ENCODE data around the gene NUCKS1. TPM values are rescaled to one million over a fixed set of nuclear protein-coding genes. Genes with fewer than 3 reads are reported as not detected.
"Not testable (repeated sequence)": the region's sequence is repeated elsewhere in the genome, so short reads cannot be mapped to it uniquely, and the experiment has no call there.

Gene NUCKS1
- total RNA-seq, 1 donor from 2014 or later = 196 TPM

DNA sequence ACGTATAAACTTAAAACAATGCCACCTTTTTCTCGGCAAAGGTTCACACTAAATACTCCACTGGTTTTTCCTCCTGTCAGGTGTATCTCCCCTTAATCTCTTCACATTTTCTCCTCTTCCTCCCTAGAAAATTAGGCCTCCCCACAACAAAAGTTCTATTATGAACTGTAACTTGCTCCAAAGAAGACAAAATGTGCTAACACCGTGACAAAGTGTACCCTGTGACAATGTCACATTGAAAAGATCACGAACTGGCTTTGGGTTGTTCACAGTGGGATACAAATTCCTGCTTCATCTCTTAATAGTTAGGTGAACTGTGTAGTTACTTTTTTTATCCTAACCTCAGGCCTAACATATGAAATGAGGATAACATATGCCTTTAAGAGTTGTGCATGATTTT lies 6.0 kb downstream of the NUCKS1 start:
- intact Hi-C loops (cut with DNase I) = no loop called here
- ATAC-seq (ENCODE audit: poor library complexity) (no peak), DNase-seq (no peak)

DNA sequence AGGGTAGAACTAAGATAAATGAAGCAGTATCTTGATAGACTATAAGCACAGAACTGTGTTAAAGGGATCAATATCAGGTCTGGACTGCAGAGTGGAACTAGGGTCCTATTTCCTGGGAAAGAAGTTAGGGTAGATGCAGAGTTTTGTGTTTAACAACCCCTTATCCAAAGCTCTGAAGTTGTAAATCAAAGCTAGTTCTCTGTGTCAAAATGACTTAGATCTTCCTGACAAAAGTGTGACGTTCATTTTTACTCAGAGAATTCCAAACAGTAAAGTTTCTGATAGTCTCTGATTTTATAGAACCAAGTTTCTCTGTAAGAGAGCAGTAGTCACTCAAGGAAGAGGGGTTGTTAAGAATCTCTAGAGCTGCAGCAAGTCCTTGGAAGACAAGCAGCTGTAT lies 8.3 kb downstream of the NUCKS1 start:
- intact Hi-C loops (cut with DNase I) = no loop called here
- DNase-seq (no peak), ATAC-seq (ENCODE audit: poor library complexity) (no peak)

GRCh38 chr1:205739348-205740160 lies 10.4 kb downstream of the NUCKS1 start:
- no peak for ATAC-seq (ENCODE audit: poor library complexity)
- DNase-seq = no peak
- intact Hi-C loops (cut with DNase I) = no loop called here

GRCh38 chr1:205735218-205735617 lies 14.8 kb downstream of the NUCKS1 start:
- intact Hi-C loops (cut with DNase I) = no loop called here
- ATAC-seq (ENCODE audit: poor library complexity) (no peak), DNase-seq (no peak)

GRCh38 chr1:205733438-205734175 lies 16.4 kb downstream of the NUCKS1 start:
- DNase-seq = no peak
- intact Hi-C loops (cut with DNase I) = no loop called here
- ATAC-seq (ENCODE audit: poor library complexity) = no peak

- ATAC-seq (ENCODE audit: poor library complexity) (no peak), DNase-seq (no peak)
- intact Hi-C loops (cut with DNase I) = no loop called here
These were observed 19.9 kb downstream of the NUCKS1 start for GRCh38 chr1:205729945-205730610.

DNA sequence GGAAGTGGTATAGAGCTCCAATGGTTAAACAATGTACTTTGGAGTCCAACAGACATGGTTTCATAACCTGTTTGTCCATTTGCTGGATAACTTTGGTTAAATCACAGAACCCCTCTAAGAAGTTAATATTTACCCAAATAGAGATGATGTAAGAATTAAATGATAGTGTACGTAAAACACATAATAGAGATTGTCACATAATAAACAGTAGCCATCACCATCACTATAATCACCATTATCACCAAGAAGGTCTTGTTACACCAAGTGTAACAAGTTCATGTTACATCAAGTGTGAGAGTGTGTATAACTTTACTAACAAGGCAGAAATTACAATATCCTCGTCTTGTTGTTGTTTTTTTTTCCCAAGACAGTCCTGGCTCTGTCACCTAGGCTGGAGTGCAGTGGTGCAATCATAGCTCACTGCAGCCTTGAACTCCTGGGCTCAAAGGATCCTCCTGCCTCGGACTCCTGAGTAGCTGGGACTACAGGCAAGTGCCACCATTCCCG lies 23.3 kb downstream of the NUCKS1 start:
- intact Hi-C loops (cut with DNase I) = no loop called here
- DNase-seq (no peak), ATAC-seq (ENCODE audit: poor library complexity) (no peak)

DNA sequence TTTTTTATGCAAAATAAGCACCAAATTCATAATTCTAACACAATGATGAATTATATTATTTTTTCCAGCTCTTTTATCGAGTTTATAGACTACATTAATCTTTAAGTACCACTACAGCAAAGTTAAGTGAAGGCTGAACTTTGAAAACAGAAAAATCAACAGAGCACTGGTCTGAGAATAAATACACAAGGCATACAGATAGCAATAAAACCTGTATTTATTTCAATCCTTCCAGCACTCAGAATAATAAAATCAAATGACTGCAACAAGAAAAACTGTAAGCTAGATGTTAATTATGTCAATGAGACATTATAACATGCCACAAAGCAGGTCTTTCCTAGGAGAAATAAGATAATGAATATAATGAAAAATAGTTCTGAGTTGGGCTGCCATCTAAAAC lies 24.5 kb downstream of the NUCKS1 start:
- no peak for DNase-seq
- intact Hi-C loops (cut with DNase I) = no loop called here

GRCh38 chr1:205720740-205721139 lies 29.2 kb downstream of the NUCKS1 start:
- ATAC-seq (ENCODE audit: poor library complexity); intact Hi-C loops (cut with DNase I); DNase-seq: not testable (repeated sequence)

More for the DNA sequence above, 24.5 kb downstream of the NUCKS1 start:
- ATAC-seq (ENCODE audit: poor library complexity) = no peak

DNA sequence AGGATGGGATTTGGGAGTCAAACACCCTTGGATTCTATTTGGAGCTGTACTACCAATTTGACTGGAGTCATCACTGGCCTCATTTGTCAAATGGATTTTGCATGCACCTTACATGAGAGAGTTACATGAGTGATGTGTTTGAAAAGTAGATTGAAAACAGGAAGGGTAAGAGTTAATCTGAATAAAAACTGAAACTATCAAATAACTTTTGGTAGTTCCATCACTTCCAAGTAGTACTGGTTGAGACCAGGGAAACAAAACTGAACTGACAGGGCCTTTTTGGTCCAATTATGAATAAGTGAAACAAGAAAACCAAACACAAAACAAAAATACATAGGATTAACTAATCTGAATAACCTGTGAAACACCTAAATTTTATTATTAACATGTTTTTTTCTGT lies 30.2 kb downstream of the NUCKS1 start:
- DNase-seq = no peak
- intact Hi-C loops (cut with DNase I) = no loop called here
- no peak for ATAC-seq (ENCODE audit: poor library complexity)

- intact Hi-C loops (cut with DNase I) = no loop called here
- ATAC-seq (ENCODE audit: poor library complexity) (no peak), DNase-seq (no peak)
These were observed 31.0 kb downstream of the NUCKS1 start for GRCh38 chr1:205719015-205719414.

DNA sequence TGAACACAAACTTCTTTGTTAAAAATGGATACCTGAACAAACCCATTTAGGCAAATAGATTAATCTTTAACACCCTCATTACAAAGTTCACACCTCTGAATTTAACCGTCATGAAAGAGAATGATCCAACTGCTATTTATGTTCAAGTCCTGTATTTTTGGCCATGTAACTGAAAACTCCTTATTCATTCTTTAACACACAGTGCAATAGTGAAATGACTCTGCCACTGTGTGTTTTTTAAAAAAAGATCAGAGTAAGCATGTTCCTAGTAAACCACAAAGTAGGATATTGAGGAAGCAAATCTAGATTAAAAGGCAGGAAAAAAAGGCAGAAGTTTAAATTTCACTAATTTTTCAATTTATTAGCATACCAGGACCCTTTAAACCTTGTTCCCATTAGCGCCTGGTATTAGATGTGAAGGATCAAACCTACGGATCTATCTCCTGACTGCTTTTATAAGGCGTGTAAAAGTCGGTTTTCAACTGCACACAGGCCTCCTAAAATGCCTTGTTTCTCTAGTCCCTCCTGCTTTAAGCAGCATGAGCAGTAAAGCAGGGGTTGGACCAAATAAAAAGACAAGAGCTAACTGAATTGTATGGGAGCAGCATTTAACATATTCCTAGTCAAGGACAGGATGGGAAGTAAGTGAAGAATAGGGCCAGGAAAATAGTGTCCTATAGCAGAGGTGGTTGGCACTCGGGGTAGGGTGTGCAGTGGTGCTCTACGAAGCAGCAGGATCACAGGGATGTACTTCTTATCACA lies 33.4 kb downstream of the NUCKS1 start:
- intact Hi-C loops (cut with DNase I) = no loop called here
- DNase-seq = no peak
- no peak for ATAC-seq (ENCODE audit: poor library complexity)

DNA sequence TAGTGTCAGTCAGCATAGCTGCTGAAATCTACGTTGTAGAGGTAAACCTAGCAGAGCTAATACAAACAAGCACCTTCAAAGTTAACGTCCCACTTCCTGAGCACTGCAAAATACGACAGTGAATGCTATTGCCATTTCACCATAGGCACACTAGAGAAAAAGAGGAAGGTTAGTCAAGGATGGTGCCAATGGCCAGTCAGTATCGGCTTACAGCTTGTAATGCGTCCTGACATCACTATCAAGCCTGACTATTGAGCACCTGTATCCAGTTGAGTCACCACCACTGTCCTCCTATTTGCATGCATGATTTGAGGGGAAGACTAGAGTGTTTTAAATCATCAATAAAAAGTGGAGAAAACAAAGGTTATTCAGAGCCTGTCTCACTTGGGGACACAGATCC lies 34.4 kb downstream of the NUCKS1 start:
- intact Hi-C loops (cut with DNase I) = no loop called here
- DNase-seq (no peak), ATAC-seq (ENCODE audit: poor library complexity) (no peak)

DNA sequence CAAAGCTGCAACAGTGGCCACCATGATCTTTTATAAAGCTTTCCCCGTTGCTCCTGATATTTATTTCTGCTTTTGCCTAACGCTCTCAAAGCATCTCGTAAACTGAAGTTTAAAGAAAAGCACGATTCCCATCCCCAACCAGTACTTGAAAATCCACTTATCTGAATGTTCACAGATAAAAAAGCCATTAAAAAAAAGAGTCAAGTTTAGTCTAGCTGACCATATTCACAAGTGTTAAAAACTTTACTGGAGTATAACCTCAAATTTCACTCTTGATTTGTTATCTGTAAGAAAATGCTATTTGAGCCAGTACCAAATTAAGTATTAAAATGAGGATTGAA lies 35.1 kb downstream of the NUCKS1 start:
- intact Hi-C loops (cut with DNase I) = no loop called here
- no peak for DNase-seq
- no peak for ATAC-seq (ENCODE audit: poor library complexity)

DNA sequence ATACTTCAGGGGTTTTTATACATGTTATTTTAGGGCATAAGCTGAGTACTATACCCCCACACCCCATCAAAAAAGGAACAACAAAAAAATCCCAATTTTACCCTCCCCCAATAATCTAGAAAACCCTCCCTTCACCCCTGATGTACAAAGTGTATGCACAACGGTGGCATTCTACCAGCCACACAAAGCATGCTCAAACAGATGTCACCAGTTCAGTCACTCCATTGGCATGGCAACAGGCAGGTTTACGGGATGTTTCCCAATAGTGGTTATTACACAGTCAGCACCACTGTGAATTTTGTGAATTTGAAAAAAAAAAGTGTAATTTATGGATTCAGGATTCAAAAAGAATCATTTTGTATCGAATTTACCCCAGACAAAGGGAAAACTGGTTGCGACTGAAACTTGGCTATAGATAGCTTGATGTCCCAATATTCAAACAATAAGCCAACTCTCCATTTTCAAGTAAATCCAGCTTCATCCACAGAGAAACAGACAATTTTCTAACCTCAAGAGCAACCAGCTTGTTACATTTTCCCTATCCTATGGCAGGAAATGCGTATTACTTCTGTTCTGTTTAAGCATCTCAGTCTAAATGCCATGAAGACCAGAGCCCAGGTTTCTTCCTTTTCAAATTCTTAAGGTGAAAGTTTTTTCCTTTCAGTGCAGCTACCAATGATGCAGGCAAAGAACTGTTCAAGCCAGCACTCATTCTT lies 35.6 kb downstream of the NUCKS1 start:
- ATAC-seq (ENCODE audit: poor library complexity) (no peak), DNase-seq (no peak)
- intact Hi-C loops (cut with DNase I) = no loop called here

GRCh38 chr1:205711105-205712048 lies 38.6 kb downstream of the NUCKS1 start:
- intact Hi-C loops (cut with DNase I) = no loop called here
- peak; percentile 88 for ATAC-seq (ENCODE audit: poor library complexity)
- no peak for DNase-seq
